HepG2 (cell line): ENCODE data around the gene AIF1. TPM values are rescaled to one million over a fixed set of nuclear protein-coding genes. Genes with fewer than 3 reads are reported as not detected.

Experiments used
- FOXA1 ChIP-seq, 2 experiments: fragments of 450-650 bp in 1 of 2; sonication (generic) in 1 of 2; formaldehyde crosslinking in 1 of 2; IDR thresholded peaks; 2 replicates each; pipeline versions ENCODE4 v1.4.0 to v1.6.1; 2016 to 2020; ENCODE audit warnings: missing genetic modification reagents in 1 of 2
- GPBP1L1 ChIP-seq: sonication (generic); formaldehyde crosslinking; IDR thresholded peaks from 2 replicates; pipeline ENCODE4 v1.5.0; 2020; ENCODE audit warnings: mild to moderate bottlenecking, missing genetic modification reagents
- NFYB ChIP-seq: sonication (generic); formaldehyde crosslinking; IDR thresholded peaks from 2 replicates; pipeline ENCODE4 v1.4.0; 2020; ENCODE audit warnings: missing genetic modification reagents
- RARG ChIP-seq: sonication (generic); formaldehyde crosslinking; IDR thresholded peaks from 2 replicates; pipeline ENCODE4 v1.4.0; 2020; ENCODE audit warnings: low read depth, mild to moderate bottlenecking, missing genetic modification reagents
- RBAK ChIP-seq: sonication (generic); formaldehyde crosslinking; IDR thresholded peaks from 2 replicates; pipeline ENCODE4 v1.5.1; 2020; ENCODE audit warnings: mild to moderate bottlenecking, missing genetic modification reagents
- SOX6 ChIP-seq, 2 experiments: fragments of 450-650 bp in 1 of 2; sonication (generic) in 1 of 2; formaldehyde crosslinking in 1 of 2; IDR thresholded peaks; 2 replicates each; pipeline versions ENCODE4 v1.4.0 to v1.6.1; 2017 to 2020; ENCODE audit warnings: antibody characterized with exemption in 1 of 2, mild to moderate bottlenecking in 1 of 2, missing genetic modification reagents in 1 of 2
- SP5 ChIP-seq: IDR thresholded peaks from 2 replicates; pipeline ENCODE4 v1.6.1; 2016; ENCODE audit warnings: low read depth, borderline replicate concordance
- THAP9 ChIP-seq: sonication (generic); formaldehyde crosslinking; IDR thresholded peaks from 2 replicates; pipeline ENCODE4; 2020; ENCODE audit warnings: missing genetic modification reagents, mild to moderate bottlenecking, borderline replicate concordance
- TOPORS ChIP-seq: sonication (generic); formaldehyde crosslinking; IDR thresholded peaks from 2 replicates; pipeline ENCODE4 v1.8.0; 2023; ENCODE audit warnings: mild to moderate bottlenecking, missing genetic modification reagents
- ZNF17 ChIP-seq: sonication (generic); formaldehyde crosslinking; IDR thresholded peaks from 2 replicates; pipeline ENCODE4 v1.5.0; 2020; ENCODE audit warnings: mild to moderate bottlenecking, missing genetic modification reagents
- ZNF224 ChIP-seq: sonication (generic); formaldehyde crosslinking; IDR thresholded peaks from 2 replicates; pipeline ENCODE4 v1.5.0; 2020; ENCODE audit warnings: mild to moderate bottlenecking, missing genetic modification reagents
- ZNF230 ChIP-seq: sonication (generic); formaldehyde crosslinking; IDR thresholded peaks from 2 replicates; pipeline ENCODE4 v1.4.0; 2020; ENCODE audit warnings: mild to moderate bottlenecking, missing genetic modification reagents
- ZNF318 ChIP-seq: sonication (generic); formaldehyde crosslinking; IDR thresholded peaks from 2 replicates; pipeline ENCODE4 v1.4.0; 2020; ENCODE audit warnings: mild to moderate bottlenecking, missing genetic modification reagents
- polyA plus RNA-seq, 8 experiments: library from polyadenylated mRNA; depleted of rRNA in 3 of 8; stranded (reverse) in 7 of 8; unstranded in 1 of 8; fragments of >200 nt; fragmentation: Illumina TruSeq in 4 of 8; extraction: Trizol in 4 of 8; gene quantifications; 2 replicates each; pipeline versions ENCODE4 v1.2.1 to v1.2.3, GENCODE V29; 2011 to 2016; ENCODE audit warnings: low read depth in 4 of 8, missing spikeins in 1 of 8, mixed read lengths in 1 of 8; ENCODE audit not compliant: insufficient read depth in 1 of 8
- total RNA-seq, 5 experiments: library from RNA; depleted of rRNA; stranded (reverse); fragments of >200 nt; fragmentation: Illumina TruSeq; extraction: Trizol; gene quantifications; 2 replicates each; pipeline ENCODE4 v1.2.3, GENCODE V29; 2016; ENCODE audit warnings: low read depth in 1 of 5
- TF ChIP-seq, protein P1 (sequence below): sonication (generic); formaldehyde crosslinking; IDR thresholded peaks from 2 replicates; pipeline ENCODE4 v1.4.0; 2020; ENCODE audit warnings: missing genetic modification reagents

Gene AIF1
- total and polyA plus RNA-seq, 2 of the 13 experiments (the other 11 are each of a cell fraction or from before 2014, with no cell fraction given) = 1.5 TPM; not detected in 1

DNA sequence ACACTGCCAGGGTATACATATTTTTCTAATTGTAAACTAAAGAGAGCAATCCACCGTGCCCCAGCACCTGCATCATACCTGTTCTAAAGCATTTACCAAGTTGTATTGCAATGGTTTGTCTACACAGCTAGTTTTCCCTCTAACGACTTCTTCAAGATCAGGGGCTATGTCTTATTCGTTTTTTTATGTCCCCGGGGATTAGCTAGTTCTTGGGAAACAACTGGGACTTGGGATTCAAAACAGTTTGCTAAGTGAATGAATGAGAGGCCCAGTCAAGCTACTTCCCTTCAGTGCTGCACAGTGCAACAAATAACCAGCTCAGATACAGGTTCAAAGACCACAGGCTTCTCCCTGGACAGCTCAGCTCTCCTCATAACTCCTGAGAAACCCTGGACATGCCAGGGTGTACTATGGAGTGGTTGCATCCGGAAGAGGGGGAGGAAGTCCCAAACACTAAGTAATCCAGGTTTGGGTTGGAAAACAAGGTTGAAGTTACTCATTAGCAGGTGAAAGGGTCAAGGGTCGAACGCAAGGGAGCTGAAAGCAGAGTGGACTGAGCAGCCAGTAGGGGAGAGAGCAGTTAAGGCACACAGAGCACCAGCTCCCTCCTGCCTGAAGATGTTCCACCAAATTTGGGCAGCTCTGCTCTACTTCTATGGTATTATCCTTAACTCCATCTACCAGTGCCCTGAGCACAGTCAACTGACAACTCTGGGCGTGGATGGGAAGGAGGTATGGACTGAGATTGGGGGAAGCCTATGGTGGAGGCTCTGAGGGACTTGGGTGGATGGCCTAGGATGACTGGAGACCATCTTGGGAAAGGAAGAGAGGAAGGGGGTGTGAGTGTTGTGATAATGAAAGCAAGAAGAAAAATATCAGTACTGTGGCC lies 40.6 kb downstream of the AIF1 start, which contains the start of gene APOM (continued):
- no peak; the same call in 1 of the 2 replicates for TF ChIP-seq ZNF318 (CRISPR knock-in tag)
- TF ChIP-seq THAP9 = peak; percentile 40; the same call in 1 of the 2 replicates
- peak; percentile 78 for TF ChIP-seq TOPORS (CRISPR knock-in tag)
- TF ChIP-seq ZNF17 (CRISPR knock-in tag) = no peak
- TF ChIP-seq, protein P1, sequence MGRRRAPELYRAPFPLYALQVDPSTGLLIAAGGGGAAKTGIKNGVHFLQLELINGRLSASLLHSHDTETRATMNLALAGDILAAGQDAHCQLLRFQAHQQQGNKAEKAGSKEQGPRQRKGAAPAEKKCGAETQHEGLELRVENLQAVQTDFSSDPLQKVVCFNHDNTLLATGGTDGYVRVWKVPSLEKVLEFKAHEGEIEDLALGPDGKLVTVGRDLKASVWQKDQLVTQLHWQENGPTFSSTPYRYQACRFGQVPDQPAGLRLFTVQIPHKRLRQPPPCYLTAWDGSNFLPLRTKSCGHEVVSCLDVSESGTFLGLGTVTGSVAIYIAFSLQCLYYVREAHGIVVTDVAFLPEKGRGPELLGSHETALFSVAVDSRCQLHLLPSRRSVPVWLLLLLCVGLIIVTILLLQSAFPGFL = no peak
- no peak; the same call in 1 of the 2 replicates for TF ChIP-seq RARG
- no peak for TF ChIP-seq RBAK (CRISPR knock-in tag)
- peak; percentile 68; the same call in 1 of the 2 replicates for TF ChIP-seq ZNF230
- no peak for TF ChIP-seq SOX6 (IDR thresholded peaks at IDR 0.05)
- peak; percentile 92 for TF ChIP-seq SOX6 (CRISPR knock-in tag; IDR thresholded peaks at IDR 0.05)
- TF ChIP-seq ZNF224 (CRISPR knock-in tag) = peak; percentile 88; the same call in 1 of the 2 replicates
- no peak for TF ChIP-seq FOXA1 (IDR thresholded peaks at IDR 0.05)
- TF ChIP-seq FOXA1 (CRISPR knock-in tag; IDR thresholded peaks at IDR 0.05) = peak; percentile 90
- TF ChIP-seq NFYB = no peak; the same call in 1 of the 2 replicates
- TF ChIP-seq GPBP1L1 (CRISPR knock-in tag) = no peak
- peak; percentile 61 for TF ChIP-seq SP5 (CRISPR knock-in tag)
